ENCODE results near the gene LUC7L3.

Gene LUC7L3

GRCh38 chr17:50758524-50758923 is 39.1 kb downstream of the LUC7L3 start:
- Histone ChIP-seq H3K4me1 (ENCODE audit: control insufficient read depth, insufficient read depth, low read length) (peaks cover 17% of the 10 kb centered on the region), H3K4me3 (ENCODE audit: low read length) (no peak overlapping the region), H3K27me3 (ENCODE audit: control insufficient read depth, insufficient read depth, low read length) (no peaks in the 10 kb centered on the region), H3K9ac (ENCODE audit: low read length) (no peak overlapping the region), H3K36me3 (ENCODE audit: control insufficient read depth, insufficient read depth, low read length) (no peaks in the 10 kb centered on the region), H3K9me3 (ENCODE audit: control insufficient read depth, low read length) (no peaks in the 10 kb centered on the region)

- Histone ChIP-seq H3K4me3 (ENCODE audit: low read length) (no peak overlapping the region), H3K27me3 (ENCODE audit: control insufficient read depth, insufficient read depth, low read length) (no peaks in the 10 kb centered on the region), H3K4me1 (ENCODE audit: control insufficient read depth, insufficient read depth, low read length) (peaks cover 22% of the 10 kb centered on the region), H3K9me3 (ENCODE audit: control insufficient read depth, low read length) (no peaks in the 10 kb centered on the region), H3K36me3 (ENCODE audit: control insufficient read depth, insufficient read depth, low read length) (no peaks in the 10 kb centered on the region), H3K9ac (ENCODE audit: low read length) (no peak overlapping the region)
These were observed 39.7 kb downstream of the LUC7L3 start for GRCh38 chr17:50758989-50759544.

DNA sequence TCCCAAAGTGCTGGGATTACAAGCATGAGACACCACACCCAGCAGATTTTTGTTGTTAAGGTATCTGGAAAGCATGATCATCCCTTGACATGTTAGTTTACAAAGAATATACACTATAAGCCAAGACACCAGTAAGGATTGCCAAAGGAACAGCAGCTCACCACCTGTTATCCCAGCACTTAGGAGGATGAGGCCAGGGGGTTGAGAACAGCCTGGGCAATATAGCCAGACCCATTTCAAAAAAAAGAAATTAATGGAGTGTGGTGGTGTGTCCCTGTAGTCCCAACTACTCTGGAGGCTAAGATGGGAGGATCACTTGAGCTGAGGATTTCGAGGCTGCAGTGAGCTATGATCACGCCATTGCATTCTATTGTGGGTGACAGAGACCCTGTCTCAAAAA is 42.8 kb downstream of the LUC7L3 start:
- no peak overlapping the region for H3K9ac ChIP-seq (ENCODE audit: low read length)

DNA sequence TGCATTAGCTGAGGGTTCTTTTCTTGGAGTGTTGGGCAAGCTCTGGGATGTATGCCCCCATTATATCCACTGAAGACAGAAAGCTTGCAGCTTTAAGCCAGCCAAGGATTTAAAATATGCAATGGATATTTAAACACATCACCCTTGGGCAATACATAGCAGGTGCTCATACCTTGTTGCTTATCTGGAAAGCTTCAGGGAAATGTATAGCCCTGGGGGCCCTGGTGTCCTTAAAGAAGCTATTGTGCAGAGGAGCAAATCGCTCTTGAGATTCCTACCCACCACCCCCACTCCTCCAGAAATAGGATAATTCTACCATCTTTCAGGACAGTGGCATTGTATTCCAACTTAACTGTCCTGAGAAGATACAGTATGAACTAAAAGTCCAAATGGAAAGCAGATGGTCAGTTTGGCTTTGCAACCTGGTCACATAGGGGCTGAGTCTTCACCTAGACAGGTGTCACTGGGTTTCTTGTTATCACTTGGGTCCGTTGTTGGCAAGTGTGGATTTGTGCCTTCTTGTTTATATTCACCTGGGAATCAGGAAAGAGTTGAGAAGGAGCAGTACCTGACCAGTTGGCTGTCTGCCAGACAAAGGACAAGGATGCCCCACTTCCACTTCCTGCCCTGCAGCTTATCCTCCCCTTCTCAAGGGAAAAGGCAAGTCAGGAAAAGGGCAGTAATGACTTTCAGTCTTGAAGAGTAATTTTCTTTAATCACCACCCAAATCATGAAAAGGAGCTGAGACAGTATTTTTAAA is 44.5 kb downstream of the LUC7L3 start:
- Histone ChIP-seq H3K4me1 (ENCODE audit: control insufficient read depth, insufficient read depth, low read length) (peaks cover 51% of the 10 kb centered on the region), H3K27me3 (ENCODE audit: control insufficient read depth, insufficient read depth, low read length) (no peaks in the 10 kb centered on the region), H3K36me3 (ENCODE audit: control insufficient read depth, insufficient read depth, low read length) (no peaks in the 10 kb centered on the region), H3K4me3 (ENCODE audit: low read length) (no peak overlapping the region), H3K9ac (ENCODE audit: low read length) (peak overlapping the region; percentile 18), H3K9me3 (ENCODE audit: control insufficient read depth, low read length) (no peaks in the 10 kb centered on the region)

More for the DNA sequence above, 42.8 kb downstream of the LUC7L3 start:
- Histone ChIP-seq H3K36me3 (ENCODE audit: control insufficient read depth, insufficient read depth, low read length) (no peaks in the 10 kb centered on the region), H3K27me3 (ENCODE audit: control insufficient read depth, insufficient read depth, low read length) (no peaks in the 10 kb centered on the region), H3K4me1 (ENCODE audit: control insufficient read depth, insufficient read depth, low read length) (peaks cover 42% of the 10 kb centered on the region), H3K4me3 (ENCODE audit: low read length) (no peak overlapping the region), H3K9me3 (ENCODE audit: control insufficient read depth, low read length) (no peaks in the 10 kb centered on the region)

GRCh38 chr17:50764734-50765149 is 45.3 kb downstream of the LUC7L3 start:
- no peaks in the 10 kb centered on the region for H3K9me3 ChIP-seq (ENCODE audit: control insufficient read depth, low read length)
- no peak overlapping the region for H3K9ac ChIP-seq (ENCODE audit: low read length)
- peaks cover 51% of the 10 kb centered on the region for H3K4me1 ChIP-seq (ENCODE audit: control insufficient read depth, insufficient read depth, low read length)
- no peaks in the 10 kb centered on the region for H3K36me3 ChIP-seq (ENCODE audit: control insufficient read depth, insufficient read depth, low read length)
- no peaks in the 10 kb centered on the region for H3K27me3 ChIP-seq (ENCODE audit: control insufficient read depth, insufficient read depth, low read length)
- H3K4me3 ChIP-seq (ENCODE audit: low read length) = no peak overlapping the region

GRCh38 chr17:50765454-50766221 is 46.2 kb downstream of the LUC7L3 start:
- H3K27me3 ChIP-seq (ENCODE audit: control insufficient read depth, insufficient read depth, low read length) = no peaks in the 10 kb centered on the region
- peaks cover 51% of the 10 kb centered on the region for H3K4me1 ChIP-seq (ENCODE audit: control insufficient read depth, insufficient read depth, low read length)
- peak overlapping the region; percentile 60 for H3K9ac ChIP-seq (ENCODE audit: low read length)
- no peaks in the 10 kb centered on the region for H3K36me3 ChIP-seq (ENCODE audit: control insufficient read depth, insufficient read depth, low read length)
- no peak overlapping the region for H3K4me3 ChIP-seq (ENCODE audit: low read length)
- H3K9me3 ChIP-seq (ENCODE audit: control insufficient read depth, low read length) = no peaks in the 10 kb centered on the region

- no peak overlapping the region for H3K4me3 ChIP-seq (ENCODE audit: low read length)
- no peaks in the 10 kb centered on the region for H3K27me3 ChIP-seq (ENCODE audit: control insufficient read depth, insufficient read depth, low read length)
- peak overlapping the region; percentile 28 for H3K9ac ChIP-seq (ENCODE audit: low read length)
- H3K9me3 ChIP-seq (ENCODE audit: control insufficient read depth, low read length) = no peaks in the 10 kb centered on the region
- peaks cover 51% of the 10 kb centered on the region for H3K4me1 ChIP-seq (ENCODE audit: control insufficient read depth, insufficient read depth, low read length)
- no peaks in the 10 kb centered on the region for H3K36me3 ChIP-seq (ENCODE audit: control insufficient read depth, insufficient read depth, low read length)
These were observed 47.0 kb downstream of the LUC7L3 start for GRCh38 chr17:50766222-50767023.

GRCh38 chr17:50767030-50767429 is 47.6 kb downstream of the LUC7L3 start:
- Histone ChIP-seq H3K4me1 (ENCODE audit: control insufficient read depth, insufficient read depth, low read length) (peaks cover 51% of the 10 kb centered on the region), H3K4me3 (ENCODE audit: low read length) (no peak overlapping the region), H3K9me3 (ENCODE audit: control insufficient read depth, low read length) (no peaks in the 10 kb centered on the region), H3K27me3 (ENCODE audit: control insufficient read depth, insufficient read depth, low read length) (no peaks in the 10 kb centered on the region), H3K36me3 (ENCODE audit: control insufficient read depth, insufficient read depth, low read length) (no peaks in the 10 kb centered on the region), H3K9ac (ENCODE audit: low read length) (no peak overlapping the region)

- Histone ChIP-seq H3K4me1 (ENCODE audit: control insufficient read depth, insufficient read depth, low read length) (peaks cover 51% of the 10 kb centered on the region), H3K9ac (ENCODE audit: low read length) (peak within 1 kb of the TSS; percentile 13), H3K27me3 (ENCODE audit: control insufficient read depth, insufficient read depth, low read length) (no peaks in the 10 kb centered on the region), H3K4me3 (ENCODE audit: low read length) (no peak within 1 kb of the TSS), H3K9me3 (ENCODE audit: control insufficient read depth, low read length) (no peaks in the 10 kb centered on the region), H3K36me3 (ENCODE audit: control insufficient read depth, insufficient read depth, low read length) (no peaks in the 10 kb centered on the region)
These were observed 48.0 kb downstream of the LUC7L3 start, which contains the start of gene ANKRD40CL for GRCh38 chr17:50767446-50767845. TSS of gene ANKRD40CL (minus strand) at chr17:50767518. CDS start at chr17:50766913, 605 bp downstream.

DNA sequence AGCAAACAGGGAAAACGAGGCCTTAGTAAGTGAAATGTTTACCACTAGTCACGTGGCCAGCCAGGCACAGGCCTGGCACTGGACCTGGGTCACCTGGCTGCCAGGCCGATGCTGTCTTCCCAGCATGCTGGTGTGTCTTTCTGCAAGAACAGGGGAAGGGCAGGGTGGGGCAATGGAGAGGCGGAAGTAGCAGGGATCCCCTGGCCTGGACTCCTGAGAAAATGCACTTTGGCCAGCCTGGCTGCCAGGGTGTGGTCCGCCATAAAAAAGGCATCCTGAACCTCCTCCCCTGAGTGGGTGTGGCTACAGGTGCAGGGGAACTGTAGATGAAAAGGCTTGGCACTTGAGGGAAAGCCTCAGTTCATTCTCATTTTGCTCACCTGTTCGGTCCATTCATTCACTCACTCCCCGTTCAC is 49.0 kb downstream of the LUC7L3 start:
- H3K4me1 ChIP-seq (ENCODE audit: control insufficient read depth, insufficient read depth, low read length) = peaks cover 50% of the 10 kb centered on the region
- peak overlapping the region; percentile 13 for H3K9ac ChIP-seq (ENCODE audit: low read length)
- no peaks in the 10 kb centered on the region for H3K36me3 ChIP-seq (ENCODE audit: control insufficient read depth, insufficient read depth, low read length)
- no peaks in the 10 kb centered on the region for H3K9me3 ChIP-seq (ENCODE audit: control insufficient read depth, low read length)
- no peaks in the 10 kb centered on the region for H3K27me3 ChIP-seq (ENCODE audit: control insufficient read depth, insufficient read depth, low read length)
- H3K4me3 ChIP-seq (ENCODE audit: low read length) = no peak overlapping the region

DNA sequence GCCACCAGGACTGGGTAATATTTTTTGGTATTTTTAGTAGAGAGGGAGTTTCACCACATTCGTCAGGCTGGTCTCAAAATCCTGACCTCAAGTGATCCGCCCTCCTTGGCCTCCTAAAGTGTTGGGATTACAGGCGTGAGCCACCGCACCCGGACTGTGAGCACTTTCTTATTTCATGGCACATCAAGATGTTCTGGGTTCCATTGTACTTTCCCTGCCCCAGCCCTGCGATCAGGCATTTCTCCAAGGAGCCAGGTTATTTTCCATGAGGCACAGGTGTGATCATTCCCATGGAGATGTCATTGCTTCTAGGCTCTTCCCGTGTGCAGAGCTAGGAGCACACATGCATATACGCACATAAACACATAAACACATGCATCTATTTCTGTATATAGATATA is 50.5 kb downstream of the LUC7L3 start:
- Histone ChIP-seq H3K4me3 (ENCODE audit: low read length) (no peak overlapping the region), H3K9ac (ENCODE audit: low read length) (no peak overlapping the region), H3K27me3 (ENCODE audit: control insufficient read depth, insufficient read depth, low read length) (no peaks in the 10 kb centered on the region)

More for the DNA sequence above, 50.5 kb downstream of the LUC7L3 start:
- Histone ChIP-seq H3K36me3 (ENCODE audit: control insufficient read depth, insufficient read depth, low read length) (no peaks in the 10 kb centered on the region), H3K4me1 (ENCODE audit: control insufficient read depth, insufficient read depth, low read length) (peaks cover 36% of the 10 kb centered on the region), H3K9me3 (ENCODE audit: control insufficient read depth, low read length) (no peaks in the 10 kb centered on the region)
